ENCODE measurements around the gene CFAP210.
"Not testable (repeated sequence)": the region's sequence is repeated elsewhere in the genome, so short reads cannot be mapped to it uniquely, and the experiment has no call there.

CFAP210 gene

GRCh38 chr2:169613876-169614275, 80.3 kb downstream of the CFAP210 start:
- DNase-seq = no peak

GRCh38 chr2:169609264-169609663, 84.9 kb downstream of the CFAP210 start:
- DNase-seq = no peak

GRCh38 chr2:169599568-169599967, 94.6 kb downstream of the CFAP210 start:
- DNase-seq = no peak

- no peak for DNase-seq
These were observed 95.2 kb downstream of the CFAP210 start for GRCh38 chr2:169598982-169599381.

- DNase-seq = not testable (repeated sequence)
These were observed 97.7 kb downstream of the CFAP210 start for GRCh38 chr2:169596546-169596945.

Data from activated T-cell treated with anti-CD3 and anti-CD28 coated beads, Interleukin-2, amount 50 U/mL, for 1 hour (primary cell).